Measurements from ENCODE around the gene MINDY4. TPM values are rescaled to one million over a fixed set of nuclear protein-coding genes. Genes with fewer than 3 reads are reported as not detected.

Gene MINDY4
- total and polyA plus RNA-seq, 2 donors (not counting 1 experiment from before 2014, with no cell fraction given): 6.1 to 6.3 TPM

DNA sequence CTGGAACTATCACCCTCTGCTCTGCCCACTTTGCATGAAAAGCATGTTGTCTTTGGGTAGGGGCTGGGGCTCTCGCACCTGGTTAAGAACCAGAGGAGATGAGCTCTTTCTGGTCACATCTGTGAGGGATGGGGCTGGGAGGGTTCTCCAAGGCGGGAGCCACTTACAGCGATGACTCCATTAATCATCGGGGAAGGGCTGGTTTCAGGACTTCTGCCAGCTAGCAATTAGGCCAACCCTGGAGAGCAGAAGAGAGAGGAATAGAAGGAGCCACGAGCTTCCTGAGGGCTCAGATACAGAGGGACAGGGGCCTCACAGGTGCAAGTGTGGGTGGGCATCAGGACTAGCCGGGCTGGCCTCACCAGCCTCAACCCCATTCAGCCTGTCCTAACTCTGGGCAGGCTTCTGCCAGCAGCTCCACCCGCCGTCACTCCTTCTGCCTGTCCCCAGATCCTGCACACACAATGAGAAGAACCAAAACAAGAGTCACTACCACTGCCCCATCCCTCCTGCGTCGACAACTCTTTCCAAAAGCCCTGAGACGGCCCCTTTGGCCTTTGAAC lies 148.9 kb downstream of the MINDY4 start:
- no peaks in the 10 kb centered on the region for H4K20me1 ChIP-seq (ENCODE audit: control insufficient read depth, extremely low read depth, insufficient read depth, low read length)
- H3K9ac ChIP-seq (ENCODE audit: insufficient read depth, low read length): no peak overlapping the region
- peaks cover 13% of the 10 kb centered on the region for H3K4me1 ChIP-seq (ENCODE audit: control insufficient read depth, extremely low read depth, insufficient read depth, low read length)
- H3K36me3 ChIP-seq (ENCODE audit: control insufficient read depth, insufficient read depth, low read length): no peaks in the 10 kb centered on the region
- no peak overlapping the region for H2AFZ ChIP-seq (ENCODE audit: low read length)
- H3K27ac ChIP-seq (ENCODE audit: insufficient read depth, low read length): no peak overlapping the region
- no peaks in the 10 kb centered on the region for H3K79me2 ChIP-seq (ENCODE audit: control insufficient read depth, insufficient read depth, low read length)
- no peak overlapping the region for H3K4me2 ChIP-seq (ENCODE audit: extremely low read depth, insufficient read depth, low read length)
- peak in 1 of 2 donors; percentile 50 for DNase-seq (ENCODE audit: low read depth in 2 of 2)
- no peak overlapping the region for H3K4me3 ChIP-seq (replicated peaks in 1 of 4; ENCODE audit: control extremely low read depth in 1 of 4, insufficient read depth in 1 of 4, low read depth in 3 of 4, low read length in 4 of 4)
- H3K9me3 ChIP-seq (ENCODE audit: control insufficient read depth, insufficient read depth, low read depth, low read length): no peaks in the 10 kb centered on the region
- TF ChIP-seq CTCF (conservative IDR thresholded peaks at IDR 0.05 in 1 of 2, IDR thresholded peaks at IDR 0.05 in 1 of 2; ENCODE audit: low read depth in 1 of 2, low read length in 2 of 2) (no peak), EZH2 (IDR thresholded peaks at IDR 0.05; ENCODE audit: low read length, missing control alignments) (no peak)
- H3K27me3 ChIP-seq (ENCODE audit: control insufficient read depth, insufficient read depth, low read length): no peaks in the 10 kb centered on the region

DNA sequence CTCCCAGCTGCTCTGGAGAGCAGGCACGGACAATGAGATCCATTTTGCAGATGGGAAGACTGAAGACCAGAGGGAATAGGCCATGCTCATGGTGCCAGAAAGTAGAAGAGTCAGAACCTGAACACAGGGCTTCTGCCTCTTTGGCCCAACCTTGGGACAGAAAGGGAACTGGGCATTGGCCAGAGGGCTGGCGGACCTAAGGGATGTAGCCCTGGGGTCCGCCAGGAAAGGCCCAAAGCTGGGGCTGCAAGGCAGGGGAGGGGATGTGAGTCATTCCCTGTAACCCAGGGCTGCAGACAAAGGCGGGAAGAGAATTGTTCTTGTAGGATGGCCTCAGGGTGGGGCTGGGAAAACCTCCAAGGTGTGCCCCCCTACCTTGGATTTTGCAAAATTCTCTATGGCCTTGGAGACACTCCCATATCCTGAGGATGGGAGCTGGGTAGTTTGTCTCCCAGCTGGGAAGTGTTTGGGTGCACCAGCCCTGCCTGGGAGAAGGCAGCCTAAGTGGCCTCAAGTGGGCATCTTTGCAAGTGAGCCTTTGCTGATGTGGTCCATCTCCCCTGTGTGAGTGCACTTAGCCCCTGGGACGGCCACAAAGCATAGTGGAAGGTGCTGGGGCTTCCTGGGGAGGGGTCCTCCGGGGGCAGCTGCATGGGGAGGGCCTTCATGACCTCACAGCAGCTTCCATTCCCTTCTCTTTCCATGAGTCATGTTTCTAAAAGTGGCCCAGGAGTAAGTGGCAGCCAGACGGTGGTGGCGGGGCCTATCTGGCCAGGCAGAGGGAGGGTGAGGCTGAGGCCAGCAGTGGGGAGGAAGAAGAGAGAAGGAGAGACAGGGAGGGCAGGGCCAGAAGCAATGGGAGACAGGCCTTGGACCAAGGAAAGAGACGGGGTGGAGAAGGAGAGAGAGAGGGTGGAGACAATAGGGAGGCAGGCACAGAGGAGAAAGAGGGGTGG lies 149.6 kb downstream of the MINDY4 start:
- Histone ChIP-seq H3K36me3 (ENCODE audit: control insufficient read depth, insufficient read depth, low read length) (no peaks in the 10 kb centered on the region), H3K27me3 (ENCODE audit: control insufficient read depth, insufficient read depth, low read length) (no peaks in the 10 kb centered on the region), H3K27ac (ENCODE audit: insufficient read depth, low read length) (no peak overlapping the region), H3K9me3 (ENCODE audit: control insufficient read depth, insufficient read depth, low read depth, low read length) (no peaks in the 10 kb centered on the region), H4K20me1 (ENCODE audit: control insufficient read depth, extremely low read depth, insufficient read depth, low read length) (no peaks in the 10 kb centered on the region), H3K4me2 (ENCODE audit: extremely low read depth, insufficient read depth, low read length) (no peak overlapping the region), H3K4me1 (ENCODE audit: control insufficient read depth, extremely low read depth, insufficient read depth, low read length) (peaks cover 9% of the 10 kb centered on the region), H2AFZ (ENCODE audit: low read length) (peak overlapping the region; percentile 64), H3K4me3 (replicated peaks in 1 of 4; ENCODE audit: control extremely low read depth in 1 of 4, insufficient read depth in 1 of 4, low read depth in 3 of 4, low read length in 4 of 4) (no peak overlapping the region), H3K9ac (ENCODE audit: insufficient read depth, low read length) (peak overlapping the region; percentile 7), H3K79me2 (ENCODE audit: control insufficient read depth, insufficient read depth, low read length) (no peaks in the 10 kb centered on the region)
- DNase-seq (ENCODE audit: low read depth in 2 of 2): peak; percentile 30 to 74
- TF ChIP-seq EZH2 (IDR thresholded peaks at IDR 0.05; ENCODE audit: low read length, missing control alignments): no peak
- no peak for TF ChIP-seq CTCF (conservative IDR thresholded peaks at IDR 0.05 in 1 of 2, IDR thresholded peaks at IDR 0.05 in 1 of 2; ENCODE audit: low read depth in 1 of 2, low read length in 2 of 2)
